Astrocyte of the spinal cord (primary cell): ENCODE data around the gene MPC1.
"Not testable (repeated sequence)": the region's sequence is repeated elsewhere in the genome, so short reads cannot be mapped to it uniquely, and the experiment has no call there.

Experiments used
- DNase-seq: peaks from one replicate; pipeline ENCODE4 v3.0.0; 2011; ENCODE audit warnings: low read depth, low spot score
- H3K4me3 ChIP-seq: 2 replicates; pipeline ENCODE4 v1.5.1; 2011; ENCODE audit warnings: low read depth, mild to moderate bottlenecking, low read length, moderate library complexity
- CTCF ChIP-seq: IDR thresholded peaks from 2 replicates; pipeline ENCODE4 v1.5.1; 2012; ENCODE audit warnings: low read depth, mild to moderate bottlenecking, low read length, inconsistent platforms
- in situ Hi-C: cut with HindIII; loops from 2 replicates; pipeline ENCODE4 v1.10.0; 2017; ENCODE audit warnings: low sequenced_read_pairs

MPC1 gene

GRCh38 chr6:166393535-166393823 is 10.7 kb upstream of the MPC1 start:
- TF ChIP-seq CTCF, result no peak
- in situ Hi-C loops, result no loop called here
- H3K4me3 ChIP-seq, result no peak overlapping the region
- DNase-seq, result no peak

GRCh38 chr6:166392755-166393534 is 10.2 kb upstream of the MPC1 start:
- H3K4me3 ChIP-seq, DNase-seq, in situ Hi-C loops: not testable (repeated sequence)

- no peak for TF ChIP-seq CTCF
- in situ Hi-C loops, result no loop called here
- no peak overlapping the region for H3K4me3 ChIP-seq
- no peak for DNase-seq
Observed at GRCh38 chr6:166389119-166389518, 6.4 kb upstream of the MPC1 start.

GRCh38 chr6:166388290-166389004 is 5.7 kb upstream of the MPC1 start:
- no peak overlapping the region for H3K4me3 ChIP-seq
- no peak for TF ChIP-seq CTCF
- in situ Hi-C loops, result no loop called here
- DNase-seq, result no peak

- no peak for DNase-seq
- H3K4me3 ChIP-seq, result no peak overlapping the region
- in situ Hi-C loops, result no loop called here
- TF ChIP-seq CTCF, result no peak
Observed at GRCh38 chr6:166387642-166388289, 5.0 kb upstream of the MPC1 start.

GRCh38 chr6:166387098-166387497 is 4.4 kb upstream of the MPC1 start:
- H3K4me3 ChIP-seq, DNase-seq, in situ Hi-C loops: not testable (repeated sequence)

- in situ Hi-C loops, result no loop called here
- DNase-seq, result no peak
- H3K4me3 ChIP-seq, result no peak overlapping the region
- TF ChIP-seq CTCF, result no peak
Observed at GRCh38 chr6:166386111-166386510, 3.4 kb upstream of the MPC1 start.

GRCh38 chr6:166383802-166384363 is 1.1 kb upstream of the MPC1 start:
- H3K4me3 ChIP-seq, result peak overlapping the region; percentile 66
- DNase-seq, in situ Hi-C loops: not testable (repeated sequence)
